CD4-positive, alpha-beta T cell (primary cell): ENCODE data around the gene ALKBH6. TPM values are rescaled to one million over a fixed set of nuclear protein-coding genes. Genes with fewer than 3 reads are reported as not detected.

Experiments
- ATAC-seq: fragments of 200-7000 bp; cut with Tn5 transposase; one replicate; pipeline ENCODE4 v1.10.0; 2022; ENCODE audit warnings: mild to moderate bottlenecking; ENCODE audit not compliant: poor library complexity
- CTCF ChIA-PET: fragments of 350-600 bp; sonication (Branson Sonifier 250); formaldehyde crosslinking; loops from one replicate; lab custom pipeline; 2021; ENCODE audit warnings: antibody characterized with exemption, inconsistent platforms; lab: Charles Lee
- POLR2A ChIA-PET: fragments of 350-600 bp; sonication (Branson Sonifier 250); formaldehyde crosslinking; loops from one replicate; lab custom pipeline; 2021; ENCODE audit warnings: antibody characterized with exemption, inconsistent platforms; lab: Charles Lee
- DNase-seq, 14 experiments: peaks; one replicate each; pipeline ENCODE4 v3.0.0-alpha.2; 2013 to 2020; ENCODE audit warnings: mixed read lengths in 2 of 14
- H3K27ac ChIP-seq, 2 donors: one replicate each; pipeline versions ENCODE4 v1.5.1 to v1.7.0; 2013; ENCODE audit warnings: low read length in 2 of 2, low read depth in 1 of 2, mild to moderate bottlenecking in 1 of 2
- H3K27me3 ChIP-seq, 2 experiments: 1 replicate in 1 of 2; 2 replicates in 1 of 2; pipeline versions ENCODE4 v1.6.1 to v1.7.0; 2013; ENCODE audit warnings: low read length in 2 of 2, control low read depth in 1 of 2, mild to moderate bottlenecking in 1 of 2, moderate library complexity in 1 of 2; ENCODE audit not compliant: insufficient read depth in 2 of 2, control insufficient read depth in 1 of 2
- H3K36me3 ChIP-seq: one replicate; pipeline ENCODE4 v1.6.1; 2013; ENCODE audit warnings: low read length, control low read depth; ENCODE audit not compliant: insufficient read depth
- H3K4me1 ChIP-seq: one replicate; pipeline ENCODE4 v1.6.1; 2013; ENCODE audit warnings: low read length, control low read depth; ENCODE audit not compliant: insufficient read depth
- H3K4me3 ChIP-seq: one replicate; pipeline ENCODE4 v1.5.1; 2013; ENCODE audit warnings: mild to moderate bottlenecking, low read length, moderate library complexity
- H3K9me3 ChIP-seq, 2 experiments: 1 replicate in 1 of 2; 2 replicates in 1 of 2; pipeline versions ENCODE4 v1.6.1 to v1.7.0; 2013; ENCODE audit warnings: low read length in 2 of 2, mild to moderate bottlenecking in 2 of 2, control low read depth in 1 of 2, moderate library complexity in 1 of 2; ENCODE audit not compliant: control insufficient read depth in 1 of 2, insufficient read depth in 1 of 2
- H3K27ac Mint-ChIP-seq: one replicate; pipeline ENCODE4 v1.8.0; 2020; ENCODE audit warnings: mixed read lengths
- H3K27me3 Mint-ChIP-seq: one replicate; pipeline ENCODE4 v1.8.0; 2021; ENCODE audit warnings: mixed read lengths
- H3K36me3 Mint-ChIP-seq: one replicate; pipeline ENCODE4 v1.8.0; 2021; ENCODE audit warnings: low read depth, mixed read lengths
- H3K4me1 Mint-ChIP-seq: one replicate; pipeline ENCODE4 v1.8.0; 2021; ENCODE audit warnings: low read depth, mixed read lengths
- H3K4me3 Mint-ChIP-seq: one replicate; pipeline ENCODE4 v1.8.0; 2020; ENCODE audit warnings: mild to moderate bottlenecking, mixed read lengths
- H3K9me3 Mint-ChIP-seq: one replicate; pipeline ENCODE4 v1.8.0; 2020; ENCODE audit warnings: mixed read lengths
- CTCF ChIP-seq: fragments of 200-600 bp; IDR thresholded peaks from one replicate; pipeline ENCODE4 v1.8.0; 2022; ENCODE audit warnings: antibody characterized with exemption, mild to moderate bottlenecking
- intact Hi-C, 2 experiments: fragments of 100-400 bp; cut with DNase I in 1 of 2; cut with micrococcal nuclease in 1 of 2; formaldehyde crosslinking; loops; one replicate each; pipeline versions ENCODE4 v1.15.1 to v1.9.0; 2023 to 2025; cut with DNase I, micrococcal nuclease
- total RNA-seq, 174 experiments: library from RNA in 2 of 174; stranded (reverse) in 2 of 174; gene quantifications; one replicate each; pipeline ENCODE4 v1.2.3 and lab custom pipeline; 2021 to 2026

Gene ALKBH6
- total RNA-seq, 2 experiments from 2014 or later, result 38.1 to 41.8 TPM

GRCh38 chr19:36025541-36025940 is 11.5 kb upstream of the ALKBH6 start:
- ATAC-seq (no peak), DNase-seq (no peak)
- intact Hi-C loops, result no loop called here
- Mint-ChIP-seq H3K36me3 (peaks cover 23% of the 10 kb centered on the region), H3K27me3 (no peaks in the 10 kb centered on the region), H3K4me1 (no peaks in the 10 kb centered on the region), H3K27ac (no peak overlapping the region), H3K9me3 (no peaks in the 10 kb centered on the region), H3K4me3 (no peak overlapping the region)
- Histone ChIP-seq H3K9me3 (no peaks in the 10 kb centered on the region), H3K27ac (no peak overlapping the region), H3K4me3 (no peak overlapping the region), H3K36me3 (peaks cover 10% of the 10 kb centered on the region), H3K27me3 (no peaks in the 10 kb centered on the region), H3K4me1 (no peaks in the 10 kb centered on the region)
- TF ChIP-seq CTCF, result no peak
- CTCF ChIA-PET, result no interaction called here
- POLR2A ChIA-PET, result no interaction called here

GRCh38 chr19:36023432-36023831 is 9.4 kb upstream of the ALKBH6 start:
- H3K27me3 ChIP-seq, result no peaks in the 10 kb centered on the region
- no peaks in the 10 kb centered on the region for H3K9me3 ChIP-seq
- intact Hi-C loops, result no loop called here
- ChIA-PET CTCF (no interaction called here), POLR2A (interaction anchor here (0.6 kb wide), 1 partner anchor 20 kb away, joined by 4 read pairs; no protein-coding TSS in a partner anchor)
- no peak overlapping the region for H3K27ac Mint-ChIP-seq
- H3K4me1 ChIP-seq, result no peaks in the 10 kb centered on the region
- no peaks in the 10 kb centered on the region for H3K4me1 Mint-ChIP-seq
- peaks cover 20% of the 10 kb centered on the region for H3K36me3 Mint-ChIP-seq
- H3K27me3 Mint-ChIP-seq, result no peaks in the 10 kb centered on the region
- DNase-seq (no peak), ATAC-seq (no peak)
- TF ChIP-seq CTCF, result no peak
- H3K4me3 Mint-ChIP-seq, result no peak overlapping the region
- peaks cover 10% of the 10 kb centered on the region for H3K36me3 ChIP-seq
- H3K27ac ChIP-seq, result no peak overlapping the region
- H3K9me3 Mint-ChIP-seq, result no peaks in the 10 kb centered on the region
- no peak overlapping the region for H3K4me3 ChIP-seq

GRCh38 chr19:36019061-36019670 is 5.2 kb upstream of the ALKBH6 start:
- no peak for TF ChIP-seq CTCF
- ATAC-seq (no peak), DNase-seq (no peak)
- Mint-ChIP-seq H3K27ac (no peak overlapping the region), H3K4me1 (peaks cover 19% of the 10 kb centered on the region), H3K27me3 (no peaks in the 10 kb centered on the region), H3K36me3 (peaks cover 15% of the 10 kb centered on the region), H3K4me3 (no peak overlapping the region), H3K9me3 (no peaks in the 10 kb centered on the region)
- no peak overlapping the region for H3K4me3 ChIP-seq
- CTCF ChIA-PET, result no interaction called here
- no peaks in the 10 kb centered on the region for H3K27me3 ChIP-seq
- H3K27ac ChIP-seq, result no peak overlapping the region
- intact Hi-C loops, result no loop called here
- H3K36me3 ChIP-seq, result peaks cover 10% of the 10 kb centered on the region
- POLR2A ChIA-PET, result no interaction called here
- H3K9me3 ChIP-seq, result no peaks in the 10 kb centered on the region
- peaks cover 9% of the 10 kb centered on the region for H3K4me1 ChIP-seq
